OCI-LY7 (cell line): Measurements from ENCODE around the gene SARDH.

Experiments used
- EZH2phosphoT487 ChIP-seq: fragments of 200-600 bp; sonication (generic); IDR thresholded peaks from 2 replicates; pipeline ENCODE4 v1.6.1; 2018; ENCODE audit warnings: low read depth, borderline replicate concordance, mild to moderate bottlenecking, mixed run types, antibody characterized with exemption, low read length, moderate library complexity, mixed read lengths
- TF ChIP-seq, protein P1 (sequence below): fragments of 200-600 bp; sonication (generic); conservative IDR thresholded peaks from 2 replicates; pipeline ENCODE4 v1.5.1; 2014; ENCODE audit warnings: mild to moderate bottlenecking, antibody characterized with exemption, low read length, moderate library complexity, mixed read lengths

DNA sequence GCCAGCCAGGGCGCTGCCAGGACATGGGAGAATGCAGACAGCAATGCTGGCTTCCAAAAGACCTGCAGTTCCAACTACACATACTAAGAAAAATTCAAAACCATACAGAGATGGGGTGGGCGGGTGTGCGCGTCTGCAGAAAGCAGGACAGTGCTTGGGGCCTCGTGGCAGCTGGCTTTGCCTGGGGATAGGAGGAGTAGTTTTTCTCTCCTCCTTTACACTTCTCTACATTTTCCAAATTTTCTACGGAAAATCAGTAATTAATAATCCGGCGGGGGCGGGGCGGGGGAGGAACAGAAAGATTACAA, 43.6 kb upstream of the SARDH start:
- TF ChIP-seq, protein P1, sequence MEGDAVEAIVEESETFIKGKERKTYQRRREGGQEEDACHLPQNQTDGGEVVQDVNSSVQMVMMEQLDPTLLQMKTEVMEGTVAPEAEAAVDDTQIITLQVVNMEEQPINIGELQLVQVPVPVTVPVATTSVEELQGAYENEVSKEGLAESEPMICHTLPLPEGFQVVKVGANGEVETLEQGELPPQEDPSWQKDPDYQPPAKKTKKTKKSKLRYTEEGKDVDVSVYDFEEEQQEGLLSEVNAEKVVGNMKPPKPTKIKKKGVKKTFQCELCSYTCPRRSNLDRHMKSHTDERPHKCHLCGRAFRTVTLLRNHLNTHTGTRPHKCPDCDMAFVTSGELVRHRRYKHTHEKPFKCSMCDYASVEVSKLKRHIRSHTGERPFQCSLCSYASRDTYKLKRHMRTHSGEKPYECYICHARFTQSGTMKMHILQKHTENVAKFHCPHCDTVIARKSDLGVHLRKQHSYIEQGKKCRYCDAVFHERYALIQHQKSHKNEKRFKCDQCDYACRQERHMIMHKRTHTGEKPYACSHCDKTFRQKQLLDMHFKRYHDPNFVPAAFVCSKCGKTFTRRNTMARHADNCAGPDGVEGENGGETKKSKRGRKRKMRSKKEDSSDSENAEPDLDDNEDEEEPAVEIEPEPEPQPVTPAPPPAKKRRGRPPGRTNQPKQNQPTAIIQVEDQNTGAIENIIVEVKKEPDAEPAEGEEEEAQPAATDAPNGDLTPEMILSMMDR = no peak
- TF ChIP-seq EZH2phosphoT487 = no peak
